Loucy (cell line): ENCODE measurements around the gene SMG7.
"Not testable (repeated sequence)": the region's sequence is repeated elsewhere in the genome, so short reads cannot be mapped to it uniquely, and the experiment has no call there.

Experiments used
- EZH2phosphoT487 ChIP-seq: fragments of 200-600 bp; IDR thresholded peaks from 2 replicates; pipeline ENCODE4 v1.6.1; 2018; ENCODE audit warnings: antibody characterized with exemption, mild to moderate bottlenecking, moderate library complexity, borderline replicate concordance
- TF ChIP-seq, protein P1 (sequence below): fragments of 200-600 bp; sonication (generic); conservative IDR thresholded peaks from 2 replicates; pipeline ENCODE4 v1.5.1; 2014; ENCODE audit warnings: mild to moderate bottlenecking, antibody characterized with exemption, low read length

DNA sequence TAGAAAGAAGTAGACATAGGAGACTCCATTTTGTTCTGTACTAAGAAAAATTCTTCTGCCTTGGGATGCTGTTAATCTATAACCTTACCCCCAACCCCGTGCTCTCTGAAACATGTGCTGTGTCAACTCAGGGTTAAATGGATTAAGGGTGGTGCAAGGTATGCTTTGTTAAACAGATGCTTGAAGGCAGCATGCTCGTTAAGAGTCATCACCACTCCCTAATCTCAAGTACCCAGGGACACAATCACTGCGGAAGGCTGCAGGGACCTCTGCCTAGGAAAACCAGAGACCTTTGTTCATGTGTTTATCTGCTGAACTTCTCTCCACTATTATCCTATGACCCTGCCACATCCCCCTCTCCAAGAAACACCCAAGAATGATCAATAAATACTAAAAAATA lies 44.7 kb upstream of the SMG7 start:
- TF ChIP-seq, protein P1, sequence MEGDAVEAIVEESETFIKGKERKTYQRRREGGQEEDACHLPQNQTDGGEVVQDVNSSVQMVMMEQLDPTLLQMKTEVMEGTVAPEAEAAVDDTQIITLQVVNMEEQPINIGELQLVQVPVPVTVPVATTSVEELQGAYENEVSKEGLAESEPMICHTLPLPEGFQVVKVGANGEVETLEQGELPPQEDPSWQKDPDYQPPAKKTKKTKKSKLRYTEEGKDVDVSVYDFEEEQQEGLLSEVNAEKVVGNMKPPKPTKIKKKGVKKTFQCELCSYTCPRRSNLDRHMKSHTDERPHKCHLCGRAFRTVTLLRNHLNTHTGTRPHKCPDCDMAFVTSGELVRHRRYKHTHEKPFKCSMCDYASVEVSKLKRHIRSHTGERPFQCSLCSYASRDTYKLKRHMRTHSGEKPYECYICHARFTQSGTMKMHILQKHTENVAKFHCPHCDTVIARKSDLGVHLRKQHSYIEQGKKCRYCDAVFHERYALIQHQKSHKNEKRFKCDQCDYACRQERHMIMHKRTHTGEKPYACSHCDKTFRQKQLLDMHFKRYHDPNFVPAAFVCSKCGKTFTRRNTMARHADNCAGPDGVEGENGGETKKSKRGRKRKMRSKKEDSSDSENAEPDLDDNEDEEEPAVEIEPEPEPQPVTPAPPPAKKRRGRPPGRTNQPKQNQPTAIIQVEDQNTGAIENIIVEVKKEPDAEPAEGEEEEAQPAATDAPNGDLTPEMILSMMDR: not testable (repeated sequence)
- TF ChIP-seq EZH2phosphoT487: not testable (repeated sequence)
